IPS-18c (cell line): ENCODE results near the gene BSCL2.
"Not testable (repeated sequence)": the region's sequence is repeated elsewhere in the genome, so short reads cannot be mapped to it uniquely, and the experiment has no call there.

ENCODE experiments used
- H3K4me3 ChIP-seq: 2 replicates; pipeline ENCODE4 v1.7.0; 2013; ENCODE audit warnings: low read depth, mild to moderate bottlenecking, low read length, moderate library complexity; ENCODE audit not compliant: insufficient read depth
- H3K9me3 ChIP-seq: one replicate; pipeline ENCODE4 v1.6.1; 2013; ENCODE audit warnings: mild to moderate bottlenecking, low read length, moderate library complexity; ENCODE audit not compliant: control insufficient read depth, insufficient read depth

BSCL2 gene

DNA sequence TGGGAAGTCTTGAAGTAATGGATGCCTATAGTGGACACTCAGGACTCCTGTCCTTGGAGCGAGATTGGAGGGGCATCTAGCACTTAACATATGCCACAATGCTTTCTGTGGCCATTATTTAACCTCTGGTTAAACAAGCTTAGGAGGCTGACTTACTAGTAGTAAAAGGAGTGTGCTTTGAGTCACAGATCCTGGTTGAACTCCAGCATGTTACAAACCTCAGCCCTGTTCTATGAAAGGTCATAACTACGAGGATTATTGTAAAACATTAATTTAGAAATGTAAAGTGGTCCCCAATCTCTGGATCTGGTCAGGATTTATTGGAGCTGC is 34.1 kb downstream of the BSCL2 start:
- Histone ChIP-seq H3K4me3 (no peak overlapping the region), H3K9me3 (no peaks in the 10 kb centered on the region)

DNA sequence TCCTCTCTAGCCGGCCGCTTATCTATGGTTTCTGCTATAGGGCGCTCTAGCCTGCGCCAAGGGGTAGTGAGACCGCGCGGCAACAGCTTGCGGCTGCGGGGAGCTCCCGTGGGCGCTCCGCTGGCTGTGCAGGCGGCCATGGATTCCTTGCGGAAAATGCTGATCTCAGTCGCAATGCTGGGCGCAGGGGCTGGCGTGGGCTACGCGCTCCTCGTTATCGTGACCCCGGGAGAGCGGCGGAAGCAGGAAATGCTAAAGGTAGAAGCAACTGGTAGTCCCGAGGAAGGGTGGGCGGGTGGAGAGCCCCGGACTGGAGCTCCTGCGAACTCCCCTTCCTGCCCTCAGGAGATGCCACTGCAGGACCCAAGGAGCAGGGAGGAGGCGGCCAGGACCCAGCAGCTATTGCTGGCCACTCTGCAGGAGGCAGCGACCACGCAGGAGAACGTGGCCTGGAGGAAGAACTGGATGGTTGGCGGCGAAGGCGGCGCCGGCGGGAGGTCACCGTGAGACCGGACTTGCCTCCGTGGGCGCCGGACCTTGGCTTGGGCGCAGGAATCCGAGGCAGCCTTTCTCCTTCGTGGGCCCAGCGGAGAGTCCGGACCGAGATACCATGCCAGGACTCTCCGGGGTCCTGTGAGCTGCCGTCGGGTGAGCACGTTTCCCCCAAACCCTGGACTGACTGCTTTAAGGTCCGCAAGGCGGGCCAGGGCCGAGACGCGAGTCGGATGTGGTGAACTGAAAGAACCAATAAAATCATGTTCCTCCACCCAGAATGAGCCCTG is 35.4 kb downstream of the BSCL2 start, which contains the start of the genes LBHD1 and UQCC3:
LBHD1 (minus strand) TSS at position 660 of the 782 bp plus-strand sequence. CDS start 2,236 bp downstream, outside the sequence.
UQCC3 (plus strand) TSS at position 66 of the 782 bp plus-strand sequence; CDS start at position 139, 73 bp downstream.
- no peaks in the 10 kb centered on the region for H3K9me3 ChIP-seq
- H3K4me3 ChIP-seq, result peak within 1 kb of the TSS; percentile 98

DNA sequence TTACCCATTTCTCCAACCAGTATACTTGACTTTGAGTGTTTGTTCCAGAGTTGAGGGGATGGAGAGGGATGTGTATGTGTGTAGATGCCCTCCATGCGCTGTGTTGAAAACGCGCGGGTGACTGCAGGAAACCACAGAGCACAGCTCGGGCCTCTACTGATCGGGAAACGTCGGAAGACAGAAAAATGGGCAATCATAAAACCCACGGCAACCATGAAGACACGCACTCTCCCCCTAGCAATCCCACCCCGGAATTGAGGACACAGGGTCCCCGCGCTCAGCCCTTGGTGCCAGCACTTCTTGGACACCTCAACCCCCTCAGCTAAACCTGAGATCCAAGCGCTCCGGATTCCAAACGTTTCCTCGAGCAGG is 36.0 kb downstream of the BSCL2 start:
- Histone ChIP-seq H3K4me3 (peak overlapping the region; percentile 98), H3K9me3 (no peaks in the 10 kb centered on the region)

DNA sequence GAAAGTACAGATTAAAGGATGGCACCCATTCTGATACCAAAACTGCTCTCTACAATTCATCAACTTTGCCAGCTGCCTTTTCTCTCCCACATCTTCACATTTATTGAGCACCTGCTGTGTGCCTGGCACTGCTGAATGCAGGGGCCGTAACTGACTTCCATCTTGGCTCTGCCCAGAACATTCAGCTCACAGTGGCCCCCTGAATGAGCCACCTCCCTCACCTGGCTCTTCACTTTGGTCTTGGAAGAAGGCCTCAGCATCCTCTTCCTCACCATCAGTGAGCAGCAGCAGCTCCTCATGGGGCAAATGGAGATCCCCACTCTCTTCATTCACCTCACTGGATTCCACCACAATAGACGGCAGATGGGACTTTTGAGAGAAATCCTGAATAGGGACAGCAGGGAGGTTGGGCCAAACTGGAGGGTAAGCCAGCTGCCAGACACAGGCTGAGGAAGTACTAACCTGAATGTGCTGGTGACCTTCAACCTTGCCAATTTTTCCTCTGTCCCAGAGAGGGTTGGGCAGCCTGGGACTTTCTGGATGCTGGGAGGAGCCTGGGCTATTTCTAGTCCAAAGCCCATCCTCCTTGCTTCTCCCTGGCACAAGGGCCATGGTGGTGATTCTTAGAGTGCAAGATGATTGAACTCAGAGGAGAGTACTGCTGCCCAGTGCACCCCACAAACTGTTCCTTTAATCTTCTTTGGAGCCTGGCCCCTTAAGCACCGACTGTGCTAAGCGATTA is 37.6 kb downstream of the BSCL2 start:
- Histone ChIP-seq H3K4me3 (no peak overlapping the region), H3K9me3 (no peaks in the 10 kb centered on the region)

DNA sequence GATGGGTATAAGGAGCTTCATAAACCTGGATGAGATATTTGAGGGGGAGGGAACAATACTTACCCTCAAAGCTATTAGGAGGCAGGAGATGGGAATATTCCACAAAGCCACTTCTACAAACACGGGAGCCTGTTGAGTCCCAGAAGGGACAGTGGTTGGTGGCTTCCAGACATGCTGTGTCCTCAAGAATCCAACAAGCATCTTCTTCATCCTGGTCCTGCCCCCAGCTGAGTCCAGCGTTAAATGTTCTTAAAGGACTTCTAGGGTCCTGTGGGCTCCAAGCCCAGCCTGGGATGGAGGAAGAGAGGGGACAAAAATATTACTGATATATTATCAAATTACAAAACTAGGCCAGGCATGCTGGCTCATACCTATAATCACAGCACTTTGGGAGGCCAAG is 39.8 kb downstream of the BSCL2 start:
- Histone ChIP-seq H3K4me3 (no peak overlapping the region), H3K9me3 (no peaks in the 10 kb centered on the region)

DNA sequence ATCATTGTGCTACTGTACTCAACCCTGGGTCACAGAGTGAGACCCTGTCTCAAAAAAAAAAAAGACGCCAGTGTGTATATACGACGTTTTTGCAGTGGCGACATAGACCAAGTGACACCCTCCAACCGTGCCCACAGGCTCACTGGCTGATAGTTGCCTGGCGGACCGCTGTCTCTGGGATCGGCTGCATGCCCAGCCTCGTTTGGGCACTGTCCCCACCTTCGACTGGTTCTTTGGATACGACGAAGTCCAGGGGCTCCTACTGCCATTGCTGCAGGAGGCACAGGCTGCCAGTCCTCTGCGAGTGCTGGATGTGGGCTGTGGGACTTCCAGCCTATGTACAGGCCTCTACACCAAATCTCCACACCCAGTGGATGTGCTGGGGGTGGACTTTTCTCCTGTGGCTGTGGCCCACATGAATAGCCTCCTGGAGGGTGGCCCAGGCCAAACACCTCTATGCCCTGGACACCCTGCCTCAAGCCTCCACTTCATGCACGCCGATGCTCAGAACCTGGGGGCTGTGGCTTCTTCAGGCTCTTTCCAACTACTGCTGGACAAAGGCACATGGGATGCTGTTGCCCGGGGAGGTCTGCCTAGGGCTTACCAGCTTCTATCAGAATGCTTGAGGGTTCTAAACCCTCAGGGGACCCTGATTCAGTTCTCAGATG is 40.8 kb downstream of the BSCL2 start:
- Histone ChIP-seq H3K4me3 (peak overlapping the region; percentile 100), H3K9me3 (no peaks in the 10 kb centered on the region)

DNA sequence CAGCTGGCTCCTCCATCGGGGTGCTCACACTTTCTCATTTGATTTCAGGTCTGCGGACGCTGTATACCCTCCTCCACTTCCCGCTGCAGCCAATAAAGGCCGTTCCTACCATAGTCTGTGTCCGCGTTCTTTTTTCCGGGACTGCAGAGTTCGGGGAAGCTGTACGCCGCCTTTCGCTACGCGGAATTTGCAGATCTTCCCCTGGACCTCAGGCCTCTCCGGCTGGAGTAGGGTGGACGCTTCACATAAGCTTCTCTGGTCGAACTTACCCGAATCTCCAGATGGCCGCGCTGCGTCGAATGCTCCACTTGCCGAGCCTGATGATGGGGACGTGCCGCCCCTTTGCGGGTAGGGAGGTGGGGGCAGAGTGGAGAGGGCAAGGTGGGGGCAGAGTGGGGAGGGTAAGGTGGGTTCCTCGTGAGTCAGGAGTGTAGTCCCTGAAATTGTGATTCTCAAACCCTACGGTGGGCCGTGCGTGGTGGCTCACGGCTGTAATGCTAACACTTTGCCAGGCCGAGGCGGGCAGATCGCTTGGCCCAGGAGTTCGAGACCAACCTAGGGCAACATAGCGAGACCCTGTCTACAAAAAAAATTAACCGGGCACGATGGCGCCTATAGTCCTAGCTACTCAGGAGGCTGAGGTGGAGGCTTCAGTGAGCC is 41.5 kb downstream of the BSCL2 start:
- H3K4me3 ChIP-seq, result peak overlapping the region; percentile 100
- H3K9me3 ChIP-seq, result no peaks in the 10 kb centered on the region

DNA sequence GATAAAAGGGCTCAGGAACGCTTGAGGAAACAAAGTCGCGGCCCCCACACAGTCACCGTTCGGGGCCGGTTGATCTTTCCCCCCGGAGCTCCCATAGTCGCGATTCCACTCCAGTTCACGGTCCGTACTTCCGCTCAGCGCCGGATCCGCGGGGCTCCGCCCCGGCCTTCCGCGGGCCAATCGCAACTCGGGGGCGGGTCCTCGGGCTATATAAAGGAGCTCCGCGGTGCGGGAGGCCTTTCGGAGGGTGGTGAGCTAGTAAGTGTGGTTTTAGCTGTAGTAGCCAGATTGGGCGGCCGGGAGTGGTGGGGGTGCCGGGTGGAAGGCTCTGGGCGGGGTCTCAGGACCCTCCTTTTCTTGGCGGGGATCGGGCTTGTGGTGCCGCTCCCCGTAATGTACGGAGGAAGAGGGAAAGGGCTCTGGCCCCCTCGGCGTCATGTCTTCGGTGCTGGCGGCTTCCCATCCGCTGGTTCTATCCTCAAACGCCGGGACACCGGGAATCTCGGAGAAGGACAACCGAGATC is 42.1 kb downstream of the BSCL2 start, which contains the start of the genes C11orf98 and CSKMT:
C11orf98 (minus strand) TSS at position 136 of the 524 bp plus-strand sequence; CDS start at position 95, 41 bp downstream.
CSKMT (plus strand) TSS at position 238 of the 524 bp plus-strand sequence. CDS start 568 bp downstream, outside the sequence.
- no peaks in the 10 kb centered on the region for H3K9me3 ChIP-seq
- peak within 1 kb of the TSS; percentile 100 for H3K4me3 ChIP-seq

DNA sequence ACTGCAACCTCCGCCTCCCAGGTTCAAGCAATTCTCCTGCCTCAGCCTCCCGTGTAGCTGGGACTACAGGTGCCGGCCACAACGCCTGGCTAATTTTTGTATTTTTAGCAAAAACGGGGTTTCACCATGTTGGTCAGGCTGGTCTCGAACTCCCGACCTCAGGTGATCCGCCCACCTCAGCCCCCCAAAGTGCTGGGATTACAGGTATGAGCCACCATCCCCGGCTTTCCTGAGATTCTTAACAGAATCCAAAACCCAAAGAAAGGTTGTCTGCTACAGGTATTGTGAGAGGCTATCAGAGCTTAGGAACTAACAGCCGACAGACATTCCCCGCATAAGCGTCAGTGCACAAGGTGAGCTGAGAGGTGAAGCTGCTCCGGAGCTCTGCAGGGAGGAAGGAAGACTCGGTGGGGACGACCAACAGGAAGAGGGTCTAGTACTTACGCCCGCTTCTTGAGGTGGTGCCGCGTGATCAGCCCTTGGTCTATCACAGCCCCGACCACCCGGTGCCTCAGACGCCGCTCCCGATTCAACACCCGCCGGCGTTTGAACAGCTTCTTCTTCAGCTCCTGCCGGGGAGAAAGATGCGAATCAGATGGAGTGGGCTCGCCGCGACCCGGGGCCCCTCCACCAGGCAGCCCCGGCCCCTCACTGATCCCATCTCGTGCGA is 42.7 kb downstream of the BSCL2 start:
- H3K4me3 ChIP-seq, result peak overlapping the region; percentile 100
- H3K9me3 ChIP-seq, result no peaks in the 10 kb centered on the region

DNA sequence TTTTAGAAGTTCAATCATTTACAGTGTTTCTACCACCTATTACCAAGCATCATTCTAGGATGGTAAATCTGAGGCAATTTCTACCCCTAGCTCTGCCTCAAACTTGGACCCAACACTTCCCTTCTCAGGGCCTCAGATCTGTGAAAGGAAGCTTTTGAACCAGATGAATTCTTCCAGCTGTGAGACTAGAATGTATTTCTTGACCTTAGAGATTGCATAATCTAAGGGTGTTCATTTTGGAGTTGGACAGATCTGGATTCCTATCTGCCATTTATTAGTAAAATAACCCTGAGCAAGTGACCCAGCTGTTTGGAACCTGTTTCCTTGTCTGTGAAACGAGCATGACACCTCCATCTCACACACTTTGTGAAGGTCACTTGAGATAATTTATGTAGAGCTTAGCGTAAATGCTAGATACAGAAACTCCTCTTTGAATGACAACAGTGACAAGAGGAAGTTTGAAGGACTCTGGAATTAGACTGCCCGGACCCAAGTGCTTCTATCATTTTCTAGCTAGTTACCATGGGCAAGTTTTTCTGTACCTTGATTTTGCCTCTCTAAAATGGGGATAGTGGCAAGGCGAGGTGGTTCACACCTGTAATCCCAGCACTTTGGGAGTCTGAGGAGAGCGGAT is 50.3 kb downstream of the BSCL2 start:
- no peaks in the 10 kb centered on the region for H3K9me3 ChIP-seq
- no peak overlapping the region for H3K4me3 ChIP-seq

DNA sequence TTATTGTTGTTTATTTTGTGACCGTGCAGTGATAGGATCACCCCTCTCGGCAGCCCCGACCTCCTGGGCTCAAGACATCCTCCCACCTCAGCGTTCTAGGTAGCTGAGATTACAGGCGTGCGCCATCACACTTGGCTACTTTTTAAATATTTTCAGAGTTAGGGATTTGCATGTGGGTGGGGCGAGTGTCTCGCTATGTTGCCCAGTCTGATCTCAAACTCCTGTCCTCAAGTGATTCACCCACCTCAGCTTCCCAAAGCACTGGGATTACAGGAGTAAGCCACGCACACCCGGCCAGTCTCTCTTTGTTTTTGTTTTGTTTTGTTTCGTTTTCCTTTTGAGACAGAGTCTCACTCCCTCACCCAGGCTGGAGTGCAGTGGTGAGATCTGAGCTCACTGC is 52.9 kb downstream of the BSCL2 start:
- H3K9me3 ChIP-seq, result no peaks in the 10 kb centered on the region
- no peak overlapping the region for H3K4me3 ChIP-seq

DNA sequence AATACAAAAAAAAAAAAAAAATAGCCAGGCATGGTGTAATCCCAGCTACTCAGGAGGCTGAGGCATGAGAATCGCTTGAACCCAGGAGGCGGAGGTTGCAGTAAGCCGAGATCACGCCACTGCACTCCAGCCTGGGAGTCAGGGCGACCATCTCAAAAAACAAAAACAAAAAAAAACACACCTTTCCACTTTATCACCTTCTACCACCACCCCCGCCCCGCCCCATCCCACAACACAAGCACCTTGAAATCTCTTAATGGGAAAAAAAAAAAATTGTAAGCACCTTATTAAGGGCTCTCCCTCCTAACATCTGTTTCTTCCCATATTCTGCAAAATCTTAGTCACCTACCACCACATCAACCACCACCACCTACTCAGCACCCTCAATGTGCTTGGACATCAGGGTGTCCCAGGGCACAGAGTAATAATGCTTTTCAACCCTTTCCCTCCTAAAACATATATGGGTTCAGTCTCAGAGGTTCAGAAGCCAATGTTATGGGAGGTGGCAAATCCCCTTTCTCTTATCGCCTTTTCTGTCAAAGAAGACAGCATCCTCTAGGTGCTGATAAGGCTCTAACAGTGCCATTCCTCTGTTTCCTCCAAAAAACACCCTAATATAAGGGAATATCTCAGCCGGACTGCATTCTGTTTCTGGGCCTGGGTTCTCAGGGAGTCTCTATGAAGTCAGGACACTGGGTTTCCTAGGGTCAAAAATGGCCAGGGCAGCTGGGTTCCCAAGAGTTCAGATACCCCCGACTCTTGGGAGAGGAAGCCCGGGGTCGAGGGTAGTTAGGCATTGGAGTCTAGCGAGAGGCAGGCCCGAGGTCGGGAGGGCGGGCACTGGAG is 54.8 kb downstream of the BSCL2 start:
- Histone ChIP-seq H3K4me3 (peak overlapping the region; percentile 96), H3K9me3 (no peaks in the 10 kb centered on the region)

DNA sequence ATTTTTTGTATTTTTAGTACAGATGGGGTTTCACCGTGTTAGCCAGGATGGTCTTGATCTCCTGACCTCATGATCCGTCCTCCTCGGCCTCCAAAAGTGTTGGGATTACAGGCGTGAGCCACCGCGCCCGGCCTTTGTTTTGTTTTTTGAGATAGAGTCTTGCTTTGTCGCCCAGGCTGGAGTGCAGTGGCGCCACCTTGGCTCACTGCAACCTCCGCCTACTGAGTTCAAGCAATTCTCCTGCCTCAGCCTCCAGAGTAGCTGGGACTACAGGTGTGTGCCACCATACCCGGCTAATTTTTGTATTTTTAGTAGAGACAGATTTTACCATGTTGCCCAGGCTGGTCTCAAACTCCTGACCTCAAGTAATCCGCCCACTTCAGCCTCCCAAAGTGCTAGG is 56.9 kb downstream of the BSCL2 start:
- not testable (repeated sequence) for H3K9me3 ChIP-seq, H3K4me3 ChIP-seq

DNA sequence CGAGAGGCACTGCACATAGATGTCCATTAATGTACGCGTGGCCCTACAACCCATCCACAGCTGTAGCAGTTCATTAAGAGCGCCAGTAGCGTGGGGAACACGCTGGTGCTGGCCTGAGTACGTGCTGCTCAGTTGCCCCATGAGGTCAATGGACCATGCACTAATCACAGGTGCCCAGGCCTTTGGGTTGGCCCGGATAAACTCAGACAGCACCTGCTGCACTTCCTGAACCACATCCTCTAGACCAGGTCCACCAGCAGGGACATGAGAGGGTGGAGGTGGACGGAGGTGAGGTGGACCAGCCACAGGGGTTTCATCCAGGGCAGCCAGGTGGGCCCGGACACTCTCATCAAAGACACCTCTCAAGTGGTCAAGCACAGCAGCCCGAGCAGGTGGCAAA is 57.7 kb downstream of the BSCL2 start:
- H3K9me3 ChIP-seq, result no peaks in the 10 kb centered on the region

DNA sequence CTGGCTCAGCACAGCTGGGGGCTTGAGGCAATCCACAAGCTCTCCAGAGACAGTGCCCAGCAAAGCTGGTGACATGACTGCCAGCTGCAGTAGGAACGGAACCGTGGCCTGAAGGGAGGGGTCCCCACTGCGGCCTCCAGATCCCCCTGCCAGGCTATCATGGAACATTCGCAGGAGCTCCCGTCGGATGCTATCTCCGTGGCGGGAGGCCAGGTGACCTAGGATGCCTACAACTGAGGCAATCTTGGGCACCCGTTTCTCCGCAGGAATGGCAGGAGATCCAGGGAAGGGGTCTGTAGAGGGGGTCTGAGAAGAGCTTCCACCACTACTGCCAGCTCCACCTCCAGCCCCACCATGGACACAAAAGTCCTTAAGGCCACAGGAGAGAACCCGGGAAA is 58.3 kb downstream of the BSCL2 start:
- no peaks in the 10 kb centered on the region for H3K9me3 ChIP-seq
- H3K4me3 ChIP-seq, result no peak overlapping the region

More for the DNA sequence above, 57.7 kb downstream of the BSCL2 start:
- H3K4me3 ChIP-seq, result no peak overlapping the region
